GM15510 (cell line): Measurements from ENCODE around the gene MAK.

Experiments
- POLR2A ChIP-seq: IDR thresholded peaks from 3 replicates; pipeline ENCODE4 v1.6.1; 2011; ENCODE audit warnings: borderline replicate concordance; ENCODE audit not compliant: insufficient read length; ENCODE audit errors: extremely low read depth

Gene MAK

DNA sequence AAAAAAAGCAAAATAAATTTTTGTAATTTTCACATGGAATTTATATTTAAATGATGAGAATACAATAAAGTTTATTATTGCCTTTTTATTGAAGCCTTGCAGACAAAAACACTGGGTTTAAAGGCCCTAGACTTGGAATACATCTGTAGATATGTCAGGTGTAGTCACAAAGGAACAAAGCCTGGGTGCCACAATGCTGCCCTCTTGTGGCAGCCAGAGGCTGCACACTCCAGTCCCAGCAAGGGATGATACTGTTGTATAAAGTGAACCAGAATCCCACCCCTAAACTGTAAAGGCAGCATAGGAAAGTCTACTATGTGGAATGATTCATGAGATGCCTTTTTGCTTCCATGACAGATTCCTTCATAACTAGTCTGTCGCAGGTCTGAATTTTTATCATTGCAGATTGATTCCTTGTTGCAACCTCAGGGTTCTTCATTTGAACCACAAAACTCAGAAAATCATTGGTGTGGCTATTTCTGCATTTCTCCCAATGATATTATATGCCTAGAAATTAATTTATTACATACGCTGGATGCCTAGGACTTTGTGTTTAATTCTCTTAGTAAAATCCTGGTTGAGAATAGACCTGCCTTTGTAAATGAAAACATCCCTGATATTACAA is 37.0 kb downstream of the MAK start:
- no peak for TF ChIP-seq POLR2A

DNA sequence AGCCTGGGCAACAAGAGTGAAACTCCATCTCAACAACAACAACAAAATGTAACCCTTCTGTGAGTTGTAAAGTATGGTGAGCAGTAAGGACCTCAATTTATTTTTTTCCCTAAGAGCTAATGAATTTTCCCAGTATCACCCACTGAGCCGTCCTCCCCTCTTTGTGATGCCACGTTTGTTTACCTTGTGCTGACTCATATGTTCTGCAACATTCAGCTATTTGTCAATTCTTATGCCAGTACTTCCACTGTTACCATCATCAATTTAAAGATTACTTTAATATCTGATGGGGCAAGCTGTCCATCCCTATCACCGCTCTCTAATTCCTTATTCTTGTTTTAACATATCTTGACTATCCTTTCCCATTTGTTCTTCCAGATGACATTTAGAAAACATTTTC is 37.5 kb downstream of the MAK start:
- TF ChIP-seq POLR2A: no peak

DNA sequence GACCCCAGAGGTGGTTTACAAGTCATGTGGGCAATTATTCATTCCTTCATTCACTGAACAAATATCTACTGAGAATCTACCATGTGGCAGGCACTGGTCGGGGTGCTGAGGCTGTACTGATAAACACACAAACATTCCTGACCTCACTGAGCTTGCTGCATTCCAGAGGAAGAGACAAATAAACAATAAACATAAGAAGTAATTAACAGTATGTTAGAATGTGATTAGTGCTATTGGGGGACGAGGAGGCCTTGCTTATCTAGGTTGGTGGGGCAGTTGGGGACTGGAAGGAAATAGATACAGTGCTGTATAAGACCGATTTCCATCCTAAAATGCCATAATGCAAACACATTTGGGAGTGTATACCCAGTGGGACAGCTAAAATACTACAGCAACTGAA is 44.1 kb downstream of the MAK start:
- TF ChIP-seq POLR2A: no peak

DNA sequence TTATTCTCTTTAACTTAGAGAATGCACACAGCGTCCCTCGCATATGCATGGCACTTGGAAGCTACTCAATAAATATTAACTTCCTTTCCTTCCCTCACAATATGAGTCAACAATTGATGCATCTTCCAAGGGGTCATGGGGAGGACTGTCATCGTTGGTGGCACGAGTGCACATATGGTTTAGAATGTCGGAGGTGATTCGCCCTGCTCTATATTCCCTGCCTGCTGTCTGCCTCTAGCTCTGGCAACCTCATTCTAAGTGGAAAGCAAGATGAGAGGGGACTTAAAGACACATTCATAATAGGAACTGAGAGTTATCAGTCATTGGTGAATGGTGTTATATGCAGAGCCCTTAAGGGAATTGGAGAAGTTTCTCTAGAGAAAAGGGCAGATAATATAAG is 44.6 kb downstream of the MAK start:
- no peak for TF ChIP-seq POLR2A

DNA sequence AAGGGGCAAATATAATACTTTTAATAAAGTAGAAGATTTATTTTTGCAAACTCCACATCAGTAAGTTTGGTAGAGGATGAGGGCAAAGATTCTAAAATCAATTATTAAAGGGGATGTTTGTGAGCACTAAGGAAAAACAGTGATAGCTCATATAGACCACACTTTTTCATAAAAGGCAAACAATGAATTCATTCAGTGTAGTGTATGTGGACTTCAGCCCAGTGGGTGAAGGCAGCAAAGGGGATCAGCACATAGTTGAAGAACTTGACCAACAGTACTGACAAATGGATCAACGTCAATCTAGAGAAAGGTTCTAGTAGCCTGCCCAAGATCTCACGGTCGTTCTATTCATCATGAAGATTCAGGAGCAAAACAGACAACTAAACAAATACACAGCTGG is 45.3 kb downstream of the MAK start:
- TF ChIP-seq POLR2A: no peak

DNA sequence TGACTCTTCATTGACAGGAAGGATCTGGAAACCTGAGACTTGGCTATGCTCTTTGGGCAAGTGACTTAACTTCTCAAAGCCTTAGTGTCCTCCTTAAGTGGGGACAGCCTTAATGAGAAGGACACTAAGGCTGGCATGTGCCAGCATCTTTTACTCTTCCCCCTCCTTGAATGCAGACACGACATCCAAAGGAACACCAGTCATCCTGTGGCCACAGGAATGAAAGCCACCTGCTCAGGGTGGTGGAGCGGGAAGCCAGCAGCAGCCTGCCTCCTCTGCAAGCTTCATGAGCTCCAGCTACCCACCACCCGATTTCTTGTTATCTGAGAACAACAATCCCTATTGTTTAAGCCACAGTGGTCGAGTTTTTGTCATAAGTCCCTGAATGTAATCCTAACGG is 46.2 kb downstream of the MAK start:
- TF ChIP-seq POLR2A: no peak

DNA sequence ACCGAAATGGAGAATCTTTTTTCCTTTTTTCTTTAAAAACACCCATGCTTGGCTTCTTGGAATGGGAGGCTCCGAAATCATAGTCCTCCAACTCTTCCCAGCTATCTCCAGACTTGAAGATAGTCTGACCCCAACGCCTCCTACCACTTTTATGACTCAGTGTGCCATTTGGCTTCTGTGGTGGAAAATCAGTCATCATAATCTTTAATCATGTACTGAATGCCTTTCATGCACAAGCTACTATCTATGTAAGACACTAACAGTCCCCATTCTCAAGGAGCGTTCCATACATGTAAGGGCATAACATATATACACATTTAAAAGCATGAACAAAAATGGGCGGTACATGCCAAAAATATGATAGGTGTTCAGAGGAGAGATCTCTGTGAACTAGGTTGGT is 46.7 kb downstream of the MAK start:
- no peak for TF ChIP-seq POLR2A

DNA sequence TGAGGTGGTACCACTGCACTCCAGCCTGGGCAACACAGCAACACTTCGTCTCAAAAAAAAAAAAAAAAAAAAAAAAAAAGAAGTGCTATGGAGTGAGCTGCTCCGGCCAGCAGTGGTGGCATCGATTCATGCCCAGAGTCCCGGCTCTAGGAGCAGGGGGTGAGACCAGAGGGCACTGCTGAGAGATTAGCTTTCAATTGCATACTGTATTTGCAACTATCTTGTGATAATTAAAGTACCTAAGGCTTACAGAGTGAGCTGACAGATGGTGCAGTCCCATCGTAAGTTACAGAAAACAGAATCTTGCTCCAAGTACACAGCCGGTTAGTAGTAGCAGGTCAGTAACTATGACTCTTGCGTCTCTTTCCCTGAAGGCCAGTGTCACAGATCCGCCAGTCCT is 59.3 kb downstream of the MAK start:
- TF ChIP-seq POLR2A: no peak

DNA sequence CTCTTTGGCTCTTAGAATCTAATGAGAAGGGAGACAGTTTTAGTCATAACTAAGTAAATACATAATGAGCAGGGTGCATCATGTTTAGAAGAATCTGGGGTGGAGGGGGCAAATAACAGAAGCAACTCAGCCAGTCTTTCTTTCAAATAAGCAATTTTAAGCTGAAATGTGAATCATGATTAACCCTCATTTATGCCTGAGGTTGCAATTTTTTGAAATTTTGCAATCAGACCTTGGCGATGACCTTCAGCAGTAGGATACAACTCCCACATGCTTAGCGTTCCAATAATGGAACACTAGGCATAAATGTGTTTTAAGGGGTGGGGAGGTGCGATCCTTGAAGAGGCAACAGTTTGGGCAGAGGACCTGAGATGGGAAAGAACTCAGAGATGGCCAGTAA is 60.1 kb downstream of the MAK start:
- TF ChIP-seq POLR2A: no peak

DNA sequence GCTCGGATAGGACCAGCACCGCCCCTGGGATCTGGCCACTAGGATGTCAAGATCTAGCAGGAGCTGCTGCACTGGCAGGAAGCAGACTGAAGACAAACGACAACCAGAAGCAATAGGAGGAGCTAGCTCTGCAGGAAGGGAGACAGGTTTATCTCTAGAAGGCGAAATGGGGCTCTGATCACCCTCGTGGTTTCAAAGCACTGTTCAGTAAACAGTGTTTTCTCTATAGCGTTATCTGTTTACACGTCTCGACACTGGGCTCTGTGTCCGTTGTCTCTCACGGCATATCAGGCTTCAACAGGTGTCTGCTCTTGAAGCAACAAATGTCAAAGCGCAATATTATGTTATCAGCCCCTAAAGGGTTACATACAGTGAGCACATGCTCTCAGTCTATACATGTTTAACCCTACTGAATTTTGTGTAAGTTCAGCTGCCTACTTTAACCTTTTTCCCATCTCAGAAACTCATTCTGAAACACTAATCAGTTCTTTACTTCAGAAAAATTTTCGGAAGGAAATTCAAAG is 66.9 kb downstream of the MAK start:
- TF ChIP-seq POLR2A: no peak

DNA sequence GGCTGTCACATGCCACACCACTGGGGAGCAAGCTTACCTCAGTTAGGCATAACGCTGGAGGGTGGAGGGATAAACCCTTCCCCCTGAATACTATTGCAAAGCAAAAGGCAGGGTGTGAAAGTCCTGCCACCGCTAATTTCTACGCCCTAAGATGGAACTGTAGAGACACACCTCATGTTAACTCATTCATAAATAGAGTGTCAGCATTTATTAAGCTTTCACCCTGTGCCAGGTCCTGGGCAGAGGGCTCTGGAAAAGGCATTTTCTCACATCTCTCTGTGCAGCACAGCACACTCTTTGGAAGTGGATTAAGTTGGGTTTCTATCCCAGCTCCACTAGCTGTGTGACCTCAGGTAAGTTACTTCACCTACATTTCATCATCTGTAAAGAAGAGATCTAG is 68.9 kb downstream of the MAK start:
- no peak for TF ChIP-seq POLR2A

DNA sequence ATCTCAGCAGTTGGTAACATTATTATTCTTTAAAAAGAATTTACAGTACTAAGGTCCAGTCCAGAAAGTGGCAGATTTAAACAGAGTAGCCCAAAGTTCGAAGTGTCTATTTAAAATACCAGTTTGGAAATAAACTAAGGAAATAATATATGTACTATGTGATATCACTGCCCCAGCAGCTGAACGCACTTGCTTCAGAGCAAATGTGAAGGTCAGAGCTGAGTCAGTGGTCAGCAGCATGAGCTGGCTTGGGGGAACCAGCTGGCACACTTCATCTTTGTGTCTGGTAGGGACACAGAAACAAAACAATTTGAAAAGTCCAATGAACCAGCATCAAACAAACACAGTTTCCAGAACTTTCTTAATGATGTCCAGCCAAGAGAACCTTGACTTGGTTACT is 75.3 kb downstream of the MAK start:
- TF ChIP-seq POLR2A: no peak

DNA sequence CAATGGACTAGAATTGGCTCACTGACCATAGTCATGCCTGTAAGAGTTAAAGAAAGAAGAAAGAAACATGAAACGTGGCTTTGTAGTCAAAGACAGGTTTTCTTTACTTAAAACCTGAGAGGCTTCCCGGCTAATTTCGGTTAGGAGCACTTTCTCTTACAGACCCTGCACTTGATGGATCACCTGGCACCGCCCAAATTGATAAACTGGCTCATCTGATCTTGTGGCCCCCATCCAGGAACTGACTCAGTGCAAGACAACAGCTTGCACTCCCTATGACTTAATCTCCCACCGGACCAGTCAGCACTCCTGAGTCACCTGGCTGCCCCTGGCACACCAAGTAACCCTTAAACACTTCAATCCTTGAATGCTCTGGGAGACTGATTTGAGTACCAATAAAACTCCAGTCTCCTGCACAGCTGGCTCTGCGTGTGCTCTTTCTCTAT is 78.4 kb downstream of the MAK start:
- TF ChIP-seq POLR2A: no peak

DNA sequence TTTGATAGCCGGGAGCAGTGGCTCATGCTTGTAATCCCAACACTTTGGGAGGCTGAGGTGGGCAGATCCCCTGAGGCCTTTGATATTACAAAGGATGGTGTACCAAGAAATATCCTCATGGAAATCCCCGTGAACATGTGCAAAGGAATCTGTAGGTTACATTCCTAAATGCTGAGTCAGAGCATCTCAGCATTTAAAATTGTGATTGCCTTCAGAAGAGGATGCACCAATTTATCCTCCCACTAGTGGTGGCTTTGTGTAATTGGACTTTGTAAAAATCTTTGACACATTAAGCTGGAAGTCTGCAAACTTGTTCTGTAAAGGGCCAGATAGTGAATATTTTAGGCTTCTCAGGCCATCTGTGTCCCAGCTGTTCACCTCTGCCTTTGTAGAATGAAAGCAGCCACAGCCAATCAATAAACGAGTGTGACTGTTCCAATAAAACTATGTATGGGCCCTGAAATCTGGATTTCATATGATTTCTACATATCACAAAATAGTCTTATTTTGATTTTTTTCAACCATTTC is 79.0 kb downstream of the MAK start:
- no peak for TF ChIP-seq POLR2A

DNA sequence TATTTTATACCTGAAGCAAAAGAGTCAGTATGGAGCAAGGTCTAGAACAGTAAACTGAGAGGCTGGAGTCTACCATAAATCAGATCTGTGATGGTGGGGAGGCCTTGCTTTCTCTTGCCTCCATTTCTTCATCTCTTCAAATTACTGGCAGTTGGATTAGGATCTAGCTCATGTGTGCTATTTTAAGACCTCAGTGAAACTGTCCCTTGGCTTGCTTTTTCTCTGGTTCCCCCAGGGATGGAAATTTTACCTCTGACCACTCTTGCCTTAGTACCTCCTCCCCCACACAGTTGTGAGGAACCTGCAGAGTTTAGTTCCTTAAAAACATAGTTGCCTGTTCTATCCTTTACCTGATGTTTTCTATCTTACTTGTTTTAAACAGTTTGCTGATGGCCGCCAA is 82.3 kb downstream of the MAK start:
- no peak for TF ChIP-seq POLR2A

DNA sequence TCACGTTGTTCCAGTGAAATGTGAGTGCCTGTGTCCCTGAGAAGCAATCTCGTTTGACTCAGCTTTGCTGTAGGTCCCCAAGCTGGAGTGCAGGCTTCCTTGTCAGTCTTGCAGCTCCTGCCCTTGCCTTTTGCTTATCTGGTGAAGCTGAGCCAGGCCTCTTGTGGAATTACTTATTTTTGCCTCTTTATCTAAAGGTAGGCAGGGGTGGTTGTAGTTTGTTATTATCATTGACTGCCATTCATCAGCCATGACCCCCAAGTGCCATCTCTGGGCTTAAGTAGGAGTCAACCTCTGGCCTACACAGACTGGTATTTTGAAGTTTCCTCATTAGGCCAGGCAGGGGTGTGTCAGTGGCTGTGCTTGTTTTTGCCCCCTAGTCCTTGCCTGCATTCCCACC is 88.6 kb downstream of the MAK start:
- no peak for TF ChIP-seq POLR2A
